Testis (tissue), 3 donors: Measurements from ENCODE around the gene EPN3. TPM values are rescaled to one million over a fixed set of nuclear protein-coding genes. Genes with fewer than 3 reads are reported as not detected.
A peak's percentile ranks its signal among the peaks of the same experiment; 100 is the strongest.

ENCODE experiments used
- DNase-seq: peaks from one replicate; pipeline ENCODE4 v3.0.0-alpha.2; 2019
- H3K27ac ChIP-seq, 2 donors: fragments of 200-600 bp; sonication (generic); one replicate each; pipeline ENCODE4 v1.5.1; 2019
- H3K27me3 ChIP-seq: fragments of 200-600 bp; sonication (generic); one replicate; pipeline ENCODE4 v1.5.1; 2019
- H3K36me3 ChIP-seq: fragments of 200-600 bp; sonication (generic); one replicate; pipeline ENCODE4 v1.5.1; 2017; ENCODE audit warnings: low read depth; ENCODE audit errors: missing control alignments
- H3K4me1 ChIP-seq: fragments of 200-600 bp; sonication (generic); one replicate; pipeline ENCODE4 v1.5.1; 2019
- H3K4me3 ChIP-seq, 2 donors: fragments of 200-600 bp; sonication (generic); one replicate each; pipeline ENCODE4 v1.5.1; 2017 to 2019
- H3K9me3 ChIP-seq: fragments of 200-600 bp; sonication (generic); one replicate; pipeline ENCODE4 v1.5.1; 2017
- POLR2A ChIP-seq: fragments of 450-650 bp; IDR thresholded peaks from one replicate; pipeline ENCODE4 v1.6.1; 2017; ENCODE audit warnings: antibody characterized with exemption, mild to moderate bottlenecking, moderate library complexity
- WGBS, 2 donors: methylation state at CpG; one replicate each; pipeline ENCODE4 v1.1.5; 2018; 5-methylcytosine and 5-hydroxymethylcytosine counted together
- intact Hi-C: fragments of 100-400 bp; cut with DNase I; formaldehyde crosslinking; loops from one replicate; pipeline ENCODE4 v1.15.1; 2023; ENCODE audit warnings: low total_unique reads
- polyA plus RNA-seq: library from polyadenylated mRNA; stranded (reverse); fragments of 350-450 nt; fragmentation: Illumina TruSeq; extraction: RNeasy Lipid Tissue Mini Kit (QIAGEN cat#74804); gene quantifications from one replicate; pipeline ENCODE4 v1.2.3, GENCODE V29; 2014; ENCODE audit warnings: low read depth, low replicate concordance; ENCODE audit not compliant: insufficient read depth
- total RNA-seq, 2 donors: library from RNA; depleted of rRNA; stranded (reverse); fragments of >200 nt; gene quantifications; one replicate each; pipeline ENCODE4 v1.2.3, GENCODE V29; 2016
- TF ChIP-seq, protein P1 (sequence below), 3 experiments: fragments of 450-650 bp in 2 of 3; fragments of 200-600 bp in 1 of 3; sonication (generic) in 1 of 3; IDR thresholded peaks; one replicate each; pipeline ENCODE4 v1.5.1; 2016 to 2019; ENCODE audit warnings: antibody characterized with exemption in 3 of 3, mild to moderate bottlenecking in 2 of 3, moderate library complexity in 1 of 3

The EPN3 gene
- total and polyA plus RNA-seq, 3 donors from 2014 or later, result 4.9 to 6.3 (median 6.3) TPM

DNA sequence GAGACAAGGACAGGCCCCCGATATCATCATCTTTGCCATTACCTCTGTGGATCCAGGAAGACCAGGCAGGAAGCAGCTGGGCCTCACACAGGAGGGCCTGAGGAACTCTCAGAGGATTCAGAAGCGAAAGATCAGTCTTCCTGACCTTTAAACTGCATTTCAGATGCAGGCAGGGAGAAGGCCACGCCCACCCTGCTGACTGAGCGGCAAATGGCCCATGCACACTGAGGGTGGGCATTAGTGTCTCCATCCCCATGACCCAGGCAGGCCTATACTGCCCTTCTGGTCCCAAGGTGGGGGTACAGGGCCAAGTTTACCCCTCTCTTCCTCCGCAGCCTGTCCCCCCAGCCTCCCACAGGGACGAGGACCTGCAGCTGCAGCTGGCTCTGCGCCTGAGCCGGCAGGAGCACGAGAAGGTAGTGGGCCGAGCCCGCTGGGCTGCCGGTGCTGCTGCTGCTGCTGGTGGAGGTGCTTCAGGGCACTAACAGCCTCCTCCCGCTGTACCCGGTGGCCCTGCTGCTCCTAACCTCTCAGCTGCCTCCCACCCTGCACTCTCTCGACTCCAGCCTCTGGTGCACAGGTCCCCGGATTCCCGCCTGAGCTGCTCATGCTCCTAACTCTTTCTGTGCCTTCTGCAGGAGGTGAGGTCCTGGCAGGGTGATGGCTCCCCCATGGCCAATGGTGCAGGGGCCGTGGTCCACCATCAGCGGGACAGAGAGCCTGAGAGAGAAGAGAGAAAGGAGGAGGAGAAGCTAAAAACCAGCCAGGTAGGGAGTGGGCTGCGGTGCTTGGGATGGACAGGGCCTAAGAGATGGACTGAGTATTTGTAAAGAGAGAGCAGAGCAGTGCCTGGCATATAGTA, 6.2 kb downstream of the EPN3 start:
- no peaks in the 10 kb centered on the region for H3K9me3 ChIP-seq
- H3K4me1 ChIP-seq, result peaks cover 42% of the 10 kb centered on the region
- H3K4me3 ChIP-seq, result no peak overlapping the region
- WGBS, 2 donors, result 55 to 63% methylated on average over 19 to 20 of the region's 20 CpGs
- no peaks in the 10 kb centered on the region for H3K27me3 ChIP-seq
- TF ChIP-seq POLR2A, result no peak
- TF ChIP-seq, protein P1, sequence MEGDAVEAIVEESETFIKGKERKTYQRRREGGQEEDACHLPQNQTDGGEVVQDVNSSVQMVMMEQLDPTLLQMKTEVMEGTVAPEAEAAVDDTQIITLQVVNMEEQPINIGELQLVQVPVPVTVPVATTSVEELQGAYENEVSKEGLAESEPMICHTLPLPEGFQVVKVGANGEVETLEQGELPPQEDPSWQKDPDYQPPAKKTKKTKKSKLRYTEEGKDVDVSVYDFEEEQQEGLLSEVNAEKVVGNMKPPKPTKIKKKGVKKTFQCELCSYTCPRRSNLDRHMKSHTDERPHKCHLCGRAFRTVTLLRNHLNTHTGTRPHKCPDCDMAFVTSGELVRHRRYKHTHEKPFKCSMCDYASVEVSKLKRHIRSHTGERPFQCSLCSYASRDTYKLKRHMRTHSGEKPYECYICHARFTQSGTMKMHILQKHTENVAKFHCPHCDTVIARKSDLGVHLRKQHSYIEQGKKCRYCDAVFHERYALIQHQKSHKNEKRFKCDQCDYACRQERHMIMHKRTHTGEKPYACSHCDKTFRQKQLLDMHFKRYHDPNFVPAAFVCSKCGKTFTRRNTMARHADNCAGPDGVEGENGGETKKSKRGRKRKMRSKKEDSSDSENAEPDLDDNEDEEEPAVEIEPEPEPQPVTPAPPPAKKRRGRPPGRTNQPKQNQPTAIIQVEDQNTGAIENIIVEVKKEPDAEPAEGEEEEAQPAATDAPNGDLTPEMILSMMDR (IDR thresholded peaks at IDR 0.05), result no peak
- DNase-seq, result no peak
- intact Hi-C loops, result no loop called here
- no peaks in the 10 kb centered on the region for H3K36me3 ChIP-seq
- no peak overlapping the region for H3K27ac ChIP-seq

DNA sequence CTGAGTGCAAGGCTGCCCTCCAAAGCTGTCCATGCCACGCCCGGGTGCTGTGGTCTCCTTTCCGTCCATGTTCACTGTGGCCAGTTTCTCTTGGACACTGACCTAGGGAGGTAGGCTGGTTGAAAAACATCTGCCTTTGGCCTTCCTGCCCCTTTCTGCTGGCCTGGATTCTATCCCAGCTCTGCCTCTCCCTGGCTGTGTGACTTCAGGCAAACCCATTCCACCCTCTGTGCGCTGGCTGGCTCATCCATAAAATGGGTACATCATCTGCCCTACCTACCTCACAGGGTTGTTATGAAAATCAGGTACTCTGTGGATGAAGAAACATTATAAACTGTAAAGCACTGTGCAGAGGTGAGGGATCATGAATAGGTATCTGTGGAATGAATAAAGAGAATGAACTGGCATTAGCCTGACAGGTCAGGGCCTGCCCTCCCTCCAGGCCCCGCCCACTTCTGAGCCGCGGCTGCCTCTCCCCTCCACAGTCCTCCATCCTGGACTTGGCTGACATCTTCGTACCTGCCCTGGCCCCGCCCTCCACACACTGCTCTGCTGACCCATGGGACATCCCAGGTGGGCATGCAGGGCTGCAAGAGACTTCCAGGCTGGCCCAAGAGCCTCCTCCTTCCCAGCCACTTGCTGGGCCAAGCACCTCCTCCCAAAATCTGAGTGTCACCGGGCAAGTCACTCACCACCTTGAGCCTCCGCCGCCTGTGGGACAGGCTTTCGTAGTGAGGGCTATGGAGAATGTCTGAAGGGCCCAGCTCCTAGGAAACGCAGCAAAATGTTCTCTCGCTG, 7.4 kb downstream of the EPN3 start:
- no peak overlapping the region for H3K27ac ChIP-seq
- H3K9me3 ChIP-seq, result no peaks in the 10 kb centered on the region
- H3K4me1 ChIP-seq, result peaks cover 30% of the 10 kb centered on the region
- H3K27me3 ChIP-seq, result no peaks in the 10 kb centered on the region
- TF ChIP-seq POLR2A, result no peak
- TF ChIP-seq, protein P1 (IDR thresholded peaks at IDR 0.05), result no peak
- no peak for DNase-seq
- H3K36me3 ChIP-seq, result no peaks in the 10 kb centered on the region
- intact Hi-C loops, result loop anchor here (5.0 kb wide), 1 partner anchor 58 kb away; no protein-coding TSS in a partner anchor
- 70 to 82% methylated on average over 9 to 15 of the region's 15 CpGs for WGBS, 2 donors
- H3K4me3 ChIP-seq, result no peak overlapping the region

DNA sequence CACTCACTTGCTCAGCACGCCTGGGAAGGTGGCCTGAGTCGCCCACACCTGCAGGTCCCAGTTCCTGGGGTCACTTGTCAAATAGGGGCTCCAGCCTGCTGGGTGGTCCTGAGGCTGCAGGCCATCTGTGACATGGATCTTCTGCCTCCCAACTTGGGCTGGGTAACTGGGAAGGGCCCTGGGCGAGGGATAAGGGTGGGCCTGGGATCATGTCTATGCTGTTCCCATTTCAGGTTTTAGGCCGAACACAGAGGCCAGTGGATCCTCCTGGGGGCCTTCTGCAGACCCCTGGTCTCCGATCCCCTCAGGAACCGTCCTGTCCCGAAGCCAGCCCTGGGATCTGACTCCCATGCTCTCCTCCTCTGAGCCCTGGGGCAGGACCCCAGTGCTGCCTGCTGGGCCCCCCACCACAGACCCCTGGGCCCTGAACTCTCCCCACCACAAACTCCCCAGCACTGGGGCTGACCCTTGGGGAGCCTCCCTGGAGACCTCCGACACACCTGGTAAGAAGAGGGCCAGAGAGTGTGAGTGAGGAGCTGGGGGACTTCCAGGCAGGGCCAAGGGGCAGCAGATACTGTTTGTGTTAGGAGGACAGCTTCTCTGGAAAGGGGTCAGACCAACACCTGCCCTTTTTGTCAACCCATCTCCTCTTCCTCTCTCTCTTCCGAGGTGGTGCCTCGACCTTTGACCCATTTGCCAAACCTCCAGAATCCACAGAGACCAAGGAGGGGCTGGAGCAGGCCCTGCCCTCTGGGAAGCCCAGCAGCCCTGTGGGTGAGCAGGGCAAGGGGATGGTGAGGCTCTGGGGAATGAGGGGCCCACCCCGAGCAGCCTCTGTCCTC, 8.2 kb downstream of the EPN3 start:
- no peak for TF ChIP-seq POLR2A
- TF ChIP-seq, protein P1 (IDR thresholded peaks at IDR 0.05), result no peak
- Histone ChIP-seq H3K36me3 (no peaks in the 10 kb centered on the region), H3K9me3 (no peaks in the 10 kb centered on the region), H3K27me3 (no peaks in the 10 kb centered on the region), H3K4me1 (peaks cover 25% of the 10 kb centered on the region), H3K27ac (peak overlapping the region in 1 of 2 donors; percentile 76), H3K4me3 (peak overlapping the region in 1 of 2 donors; percentile 71)
- 79 to 84% methylated on average over 11 of the region's 11 CpGs for WGBS, 2 donors
- intact Hi-C loops, result loop anchor here (5.0 kb wide), 1 partner anchor 58 kb away; no protein-coding TSS in a partner anchor
- DNase-seq, result no peak

DNA sequence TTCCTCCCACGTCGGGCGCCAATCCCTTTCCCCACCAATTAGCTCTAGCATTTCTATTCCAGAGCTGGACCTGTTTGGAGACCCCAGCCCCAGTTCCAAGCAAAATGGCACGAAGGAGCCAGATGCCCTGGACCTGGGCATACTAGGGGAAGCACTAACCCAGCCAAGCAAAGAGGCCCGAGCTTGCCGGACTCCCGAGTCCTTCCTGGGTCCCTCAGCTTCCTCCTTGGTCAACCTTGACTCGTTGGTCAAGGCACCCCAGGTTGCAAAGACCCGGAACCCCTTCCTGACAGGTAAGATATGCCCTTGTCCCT, 8.8 kb downstream of the EPN3 start:
- Histone ChIP-seq H3K9me3 (no peaks in the 10 kb centered on the region), H3K4me3 (peak overlapping the region; percentile 56 to 71), H3K27ac (peak overlapping the region; percentile 76 to 87), H3K36me3 (no peaks in the 10 kb centered on the region), H3K4me1 (peaks cover 22% of the 10 kb centered on the region), H3K27me3 (no peaks in the 10 kb centered on the region)
- intact Hi-C loops, result loop anchor here (5.0 kb wide), 1 partner anchor 59 kb away; no protein-coding TSS in a partner anchor
- TF ChIP-seq, protein P1 (IDR thresholded peaks at IDR 0.05), result no peak
- TF ChIP-seq POLR2A, result no peak
- DNase-seq, result peak; percentile 20
- 51 to 58% methylated on average over 9 of the region's 9 CpGs for WGBS, 2 donors
